Tibial nerve (tissue), 4 donors: ENCODE measurements around the gene COA8.

Experiments used
- EP300 ChIP-seq, 2 donors: sonication (generic); formaldehyde crosslinking; IDR thresholded peaks; one replicate each; pipeline ENCODE4 v1.6.1; 2017; ENCODE audit warnings: antibody characterized with exemption in 2 of 2, mild to moderate bottlenecking in 1 of 2
- POLR2A ChIP-seq, 2 donors: fragments of 450-650 bp; IDR thresholded peaks; one replicate each; pipeline ENCODE4 v1.6.1; 2017; ENCODE audit warnings: antibody characterized with exemption in 2 of 2, mild to moderate bottlenecking in 2 of 2, moderate library complexity in 2 of 2
- TF ChIP-seq, protein P1 (sequence below), 5 experiments: fragments of 200-600 bp in 3 of 5; fragments of 450-650 bp in 2 of 5; sonication (generic) in 3 of 5; IDR thresholded peaks; one replicate each; pipeline ENCODE4 v1.5.1; 2016 to 2019; ENCODE audit warnings: antibody characterized with exemption in 5 of 5, mild to moderate bottlenecking in 3 of 5, moderate library complexity in 2 of 5

DNA sequence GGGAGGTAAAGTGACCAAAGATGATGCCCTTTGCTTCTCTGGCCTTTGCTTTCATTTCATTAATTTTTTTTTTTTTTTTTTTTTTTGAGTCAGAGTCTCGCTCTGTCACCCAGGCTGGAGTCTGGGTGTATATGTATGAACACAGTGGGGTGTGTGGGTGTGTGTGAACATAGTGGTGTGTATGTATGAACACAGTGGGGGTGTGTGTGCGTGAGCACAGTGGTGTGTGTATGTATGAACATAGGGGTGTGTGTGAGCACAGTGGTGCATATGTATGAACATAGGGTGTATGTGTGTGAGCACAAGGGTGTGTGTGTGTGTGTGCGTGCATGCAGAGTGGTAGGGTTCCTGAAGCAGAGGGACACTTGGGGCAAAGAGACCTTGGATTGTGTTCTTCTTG lies 75.8 kb downstream of the COA8 start:
- no peak for TF ChIP-seq EP300 (IDR thresholded peaks at IDR 0.05)
- TF ChIP-seq, protein P1, sequence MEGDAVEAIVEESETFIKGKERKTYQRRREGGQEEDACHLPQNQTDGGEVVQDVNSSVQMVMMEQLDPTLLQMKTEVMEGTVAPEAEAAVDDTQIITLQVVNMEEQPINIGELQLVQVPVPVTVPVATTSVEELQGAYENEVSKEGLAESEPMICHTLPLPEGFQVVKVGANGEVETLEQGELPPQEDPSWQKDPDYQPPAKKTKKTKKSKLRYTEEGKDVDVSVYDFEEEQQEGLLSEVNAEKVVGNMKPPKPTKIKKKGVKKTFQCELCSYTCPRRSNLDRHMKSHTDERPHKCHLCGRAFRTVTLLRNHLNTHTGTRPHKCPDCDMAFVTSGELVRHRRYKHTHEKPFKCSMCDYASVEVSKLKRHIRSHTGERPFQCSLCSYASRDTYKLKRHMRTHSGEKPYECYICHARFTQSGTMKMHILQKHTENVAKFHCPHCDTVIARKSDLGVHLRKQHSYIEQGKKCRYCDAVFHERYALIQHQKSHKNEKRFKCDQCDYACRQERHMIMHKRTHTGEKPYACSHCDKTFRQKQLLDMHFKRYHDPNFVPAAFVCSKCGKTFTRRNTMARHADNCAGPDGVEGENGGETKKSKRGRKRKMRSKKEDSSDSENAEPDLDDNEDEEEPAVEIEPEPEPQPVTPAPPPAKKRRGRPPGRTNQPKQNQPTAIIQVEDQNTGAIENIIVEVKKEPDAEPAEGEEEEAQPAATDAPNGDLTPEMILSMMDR (IDR thresholded peaks at IDR 0.05), result no peak
- TF ChIP-seq POLR2A (IDR thresholded peaks at IDR 0.05), result no peak
